ENCODE measurements around the gene UXS1.

GRCh38 chr2:106059416-106060065 lies 134.6 kb downstream of the UXS1 start:
- TF ChIP-seq, protein P1, sequence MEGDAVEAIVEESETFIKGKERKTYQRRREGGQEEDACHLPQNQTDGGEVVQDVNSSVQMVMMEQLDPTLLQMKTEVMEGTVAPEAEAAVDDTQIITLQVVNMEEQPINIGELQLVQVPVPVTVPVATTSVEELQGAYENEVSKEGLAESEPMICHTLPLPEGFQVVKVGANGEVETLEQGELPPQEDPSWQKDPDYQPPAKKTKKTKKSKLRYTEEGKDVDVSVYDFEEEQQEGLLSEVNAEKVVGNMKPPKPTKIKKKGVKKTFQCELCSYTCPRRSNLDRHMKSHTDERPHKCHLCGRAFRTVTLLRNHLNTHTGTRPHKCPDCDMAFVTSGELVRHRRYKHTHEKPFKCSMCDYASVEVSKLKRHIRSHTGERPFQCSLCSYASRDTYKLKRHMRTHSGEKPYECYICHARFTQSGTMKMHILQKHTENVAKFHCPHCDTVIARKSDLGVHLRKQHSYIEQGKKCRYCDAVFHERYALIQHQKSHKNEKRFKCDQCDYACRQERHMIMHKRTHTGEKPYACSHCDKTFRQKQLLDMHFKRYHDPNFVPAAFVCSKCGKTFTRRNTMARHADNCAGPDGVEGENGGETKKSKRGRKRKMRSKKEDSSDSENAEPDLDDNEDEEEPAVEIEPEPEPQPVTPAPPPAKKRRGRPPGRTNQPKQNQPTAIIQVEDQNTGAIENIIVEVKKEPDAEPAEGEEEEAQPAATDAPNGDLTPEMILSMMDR (IDR thresholded peaks at IDR 0.05): no peak
- no peak for TF ChIP-seq POLR2AphosphoS5 (IDR thresholded peaks at IDR 0.05)
- no peak for TF ChIP-seq POLR2A (IDR thresholded peaks at IDR 0.05)

All from sigmoid colon (tissue), 4 donors.